Left lung (tissue), 10 donors: ENCODE measurements around the gene FBRSL1. TPM values are rescaled to one million over a fixed set of nuclear protein-coding genes. Genes with fewer than 3 reads are reported as not detected.

ENCODE experiments used
- ATAC-seq: fragments of 200-7000 bp; cut with Tn5 transposase; one replicate; pipeline ENCODE4 v1.9.1; 2020; ENCODE audit warnings: moderate library complexity
- DNase-seq, 4 donors: peaks; one replicate each; pipeline ENCODE4 v3.0.0-alpha.2; 2013 to 2020
- H3K27ac ChIP-seq, 2 donors: fragments of 200-600 bp; sonication (generic) in 1 of 2; one replicate each; pipeline versions ENCODE4 v1.5.0 to v1.8.0; 2020 to 2021
- H3K27me3 ChIP-seq, 2 donors: fragments of 200-600 bp; sonication (generic) in 1 of 2; one replicate each; pipeline versions ENCODE4 v1.5.0 to v1.8.0; 2020 to 2021
- H3K36me3 ChIP-seq, 2 donors: fragments of 200-600 bp; sonication (generic) in 1 of 2; one replicate each; pipeline versions ENCODE4 v1.5.0 to v1.8.0; 2020 to 2021
- H3K4me1 ChIP-seq, 2 donors: fragments of 200-600 bp; one replicate each; pipeline ENCODE4 v1.8.0; 2021
- H3K4me3 ChIP-seq, 2 donors: fragments of 200-600 bp; sonication (generic) in 1 of 2; one replicate each; pipeline versions ENCODE4 v1.5.0 to v1.8.0; 2020 to 2021; ENCODE audit warnings: mild to moderate bottlenecking in 1 of 2
- H3K9me3 ChIP-seq, 2 donors: fragments of 200-600 bp; sonication (generic) in 1 of 2; one replicate each; pipeline versions ENCODE4 v1.5.0 to v1.8.0; 2020 to 2021
- CTCF ChIP-seq, 2 donors: fragments of 200-600 bp; sonication (generic) in 1 of 2; IDR thresholded peaks; one replicate each; pipeline versions ENCODE4 v1.5.0 to v1.8.0; 2021; ENCODE audit warnings: antibody characterized with exemption in 2 of 2
- intact Hi-C, 2 donors: fragments of 100-400 bp; cut with DNase I; formaldehyde crosslinking; loops; one replicate each; pipeline versions ENCODE4 v1.11.2 to v1.14.2; 2022
- polyA plus RNA-seq, 6 donors: library from polyadenylated mRNA; unstranded; fragments of 120-200 nt; gene quantifications; one replicate each; pipeline ENCODE4 v1.2.1, GENCODE V29; 2013; ENCODE audit not compliant: insufficient read length in 6 of 6
- total RNA-seq, 2 donors: library from RNA; stranded (reverse); fragmentation: NEBNext Ultra II Directional; extraction: Animal tissue kit (Norgen Biotek cat#: 25700); gene quantifications; one replicate each; pipeline ENCODE4 v1.2.1, GENCODE V29; 2021
- donor health status: DM: no; HTN: yes; CAD: no.
- donor health status: DM: no; HTN: no; CAD: no.

The FBRSL1 gene
- total and polyA plus RNA-seq, 8 donors: 44.7 to 113 (median 83.9) TPM

DNA sequence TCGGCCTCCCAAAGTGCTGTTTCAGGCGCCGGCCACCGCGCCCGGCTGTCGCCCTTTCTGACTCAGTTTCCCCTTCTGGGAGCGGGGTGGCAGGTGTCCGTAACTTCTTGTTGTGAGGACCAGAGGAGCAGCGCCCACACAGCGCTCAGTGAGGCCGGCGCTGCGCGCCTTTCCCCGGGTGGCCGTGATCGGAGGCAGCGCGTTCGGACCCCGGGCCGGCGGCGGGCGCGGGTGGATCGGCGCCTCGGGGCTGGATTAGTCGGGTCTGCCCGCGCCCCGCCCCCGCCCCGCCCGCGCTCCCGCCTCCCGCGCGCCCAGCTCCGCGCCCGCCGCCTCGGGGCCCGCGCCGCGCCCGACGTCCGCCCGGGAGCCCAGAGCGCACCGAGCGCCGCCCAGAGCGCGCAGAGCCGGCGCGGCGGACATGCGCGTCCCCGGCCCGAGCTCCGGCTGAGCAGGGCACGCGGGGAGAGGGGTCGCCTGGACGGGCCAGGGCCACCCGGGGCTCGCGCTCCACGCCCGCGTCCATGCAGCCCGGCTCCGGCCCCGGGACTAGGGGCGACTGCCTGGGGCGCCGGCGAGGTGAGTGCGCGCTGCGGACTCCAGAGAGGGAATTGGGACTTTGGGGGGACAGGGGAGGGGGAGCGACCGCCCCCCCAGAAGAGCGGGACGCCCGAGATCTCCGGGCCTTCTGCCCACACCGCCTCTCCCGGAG is 69.9 kb downstream of the FBRSL1 start:
- no peak for TF ChIP-seq CTCF (IDR thresholded peaks at IDR 0.05)

DNA sequence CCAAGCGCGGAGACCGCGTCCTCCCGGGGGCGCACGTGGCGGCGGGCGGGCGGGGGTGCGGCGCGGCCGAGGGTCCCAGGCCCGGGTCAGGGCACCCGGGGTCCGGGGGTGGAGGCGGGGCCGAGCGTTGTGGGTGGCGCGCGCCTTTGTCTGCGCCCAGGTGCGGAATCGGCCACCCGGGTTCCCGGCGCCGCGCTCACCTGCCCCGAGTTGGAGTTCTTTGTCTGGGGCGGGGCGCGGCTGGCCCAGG is 70.3 kb downstream of the FBRSL1 start:
- no peaks in the 10 kb centered on the region for H3K36me3 ChIP-seq
- peaks cover 8 to 29% of the 10 kb centered on the region in 2 donors for H3K4me1 ChIP-seq
- TF ChIP-seq CTCF (IDR thresholded peaks at IDR 0.05): no peak
- DNase-seq (no peak), ATAC-seq (peak; percentile 59)
- peaks cover 0 to 32% of the 10 kb centered on the region in 2 donors for H3K27me3 ChIP-seq
- no peaks in the 10 kb centered on the region for H3K9me3 ChIP-seq
- H3K4me3 ChIP-seq: peak overlapping the region; percentile 42 to 56
- intact Hi-C loops: no loop called here
- no peak overlapping the region for H3K27ac ChIP-seq

More for the DNA sequence above, 69.9 kb downstream of the FBRSL1 start:
- intact Hi-C loops: no loop called here
- DNase-seq (peak in 2 of 4 donors; percentile 63 to 72), ATAC-seq (peak; percentile 76)
- Histone ChIP-seq H3K27me3 (peaks cover 0 to 32% of the 10 kb centered on the region in 2 donors), H3K27ac (no peak overlapping the region), H3K36me3 (no peaks in the 10 kb centered on the region), H3K4me1 (peaks cover 8 to 29% of the 10 kb centered on the region in 2 donors), H3K4me3 (peak overlapping the region; percentile 42 to 56), H3K9me3 (no peaks in the 10 kb centered on the region)

- H3K27ac ChIP-seq: no peak overlapping the region
- DNase-seq: peak in 3 of 4 donors; percentile 50 to 89 (median 78)
- intact Hi-C loops: no loop called here
Observed at GRCh38 chr12:132560614-132561426, 70.9 kb downstream of the FBRSL1 start.

More at GRCh38 chr12:132560614-132561426, 70.9 kb downstream of the FBRSL1 start:
- peak; percentile 66 for ATAC-seq
- peaks cover 0 to 32% of the 10 kb centered on the region in 2 donors for H3K27me3 ChIP-seq
- peak; percentile 66 to 71 for TF ChIP-seq CTCF (IDR thresholded peaks at IDR 0.05)
- peaks cover 8 to 29% of the 10 kb centered on the region in 2 donors for H3K4me1 ChIP-seq
- H3K9me3 ChIP-seq: no peaks in the 10 kb centered on the region
- peaks cover 0 to 5% of the 10 kb centered on the region in 2 donors for H3K36me3 ChIP-seq
- H3K4me3 ChIP-seq: peak overlapping the region; percentile 42 to 56

Other genes starting within 250 kb of the FBRSL1 start
- under 1 TPM in 1 of 2 donors, not detected in 1; 0.17 TPM for gene GALNT9, start 160.6 kb upstream of the FBRSL1 start, total RNA-seq
- gene GALNT9, start 160.6 kb upstream of the FBRSL1 start, polyA plus RNA-seq: 1 to 10 TPM; 1.9 to 5.0 (median 2.9) TPM
- 1 to 10 TPM in 1 of 2 donors, under 1 TPM in 1; 0.84 to 1.6 TPM for gene LRCOL1, start 120.4 kb downstream of the FBRSL1 start, total RNA-seq
- gene LRCOL1, start 120.4 kb downstream of the FBRSL1 start, polyA plus RNA-seq: 1 to 10 TPM in 5 of 6 donors, under 1 TPM in 1; 0.63 to 2.2 (median 1.4) TPM
- gene P2RX2, start 128.6 kb downstream of the FBRSL1 start, total RNA-seq: not detected
- 10 to 100 TPM in 2 of 6 donors, 1 to 10 TPM in 4; 4.2 to 10.9 (median 5.3) TPM for gene P2RX2, start 128.6 kb downstream of the FBRSL1 start, polyA plus RNA-seq
- 10 to 100 TPM; 29.2 to 32.7 TPM for gene POLE, start 197.2 kb downstream of the FBRSL1 start, total RNA-seq
- gene POLE, start 197.2 kb downstream of the FBRSL1 start, polyA plus RNA-seq: 10 to 100 TPM; 45.2 to 60.5 (median 56.8) TPM
- 10 to 100 TPM; 16.6 to 21.7 TPM for gene PXMP2, start 197.4 kb downstream of the FBRSL1 start, total RNA-seq
- 10 to 100 TPM; 36.5 to 57.1 (median 47.3) TPM for gene PXMP2, start 197.4 kb downstream of the FBRSL1 start, polyA plus RNA-seq
- 10 to 100 TPM; 24.7 to 37.4 TPM for gene PGAM5, start 220.7 kb downstream of the FBRSL1 start, total RNA-seq
- 10 to 100 TPM; 13.6 to 19.5 (median 16.3) TPM for gene PGAM5, start 220.7 kb downstream of the FBRSL1 start, polyA plus RNA-seq